Embryonic facial prominence (tissue), 1 donor: ENCODE measurements around the gene PHAX.
"Not testable (repeated sequence)": the region's sequence is repeated elsewhere in the genome, so short reads cannot be mapped to it uniquely, and the experiment has no call there.

Experiments
- DNase-seq: peaks from one replicate; pipeline ENCODE4 v3.0.0-alpha.2; 2016; ENCODE audit errors: extremely low spot score

Gene PHAX

GRCh38 chr5:126656401-126657007 is 55.8 kb downstream of the PHAX start:
- peak; percentile 39 for DNase-seq

GRCh38 chr5:126658561-126658960 is 57.8 kb downstream of the PHAX start:
- DNase-seq = no peak

DNA sequence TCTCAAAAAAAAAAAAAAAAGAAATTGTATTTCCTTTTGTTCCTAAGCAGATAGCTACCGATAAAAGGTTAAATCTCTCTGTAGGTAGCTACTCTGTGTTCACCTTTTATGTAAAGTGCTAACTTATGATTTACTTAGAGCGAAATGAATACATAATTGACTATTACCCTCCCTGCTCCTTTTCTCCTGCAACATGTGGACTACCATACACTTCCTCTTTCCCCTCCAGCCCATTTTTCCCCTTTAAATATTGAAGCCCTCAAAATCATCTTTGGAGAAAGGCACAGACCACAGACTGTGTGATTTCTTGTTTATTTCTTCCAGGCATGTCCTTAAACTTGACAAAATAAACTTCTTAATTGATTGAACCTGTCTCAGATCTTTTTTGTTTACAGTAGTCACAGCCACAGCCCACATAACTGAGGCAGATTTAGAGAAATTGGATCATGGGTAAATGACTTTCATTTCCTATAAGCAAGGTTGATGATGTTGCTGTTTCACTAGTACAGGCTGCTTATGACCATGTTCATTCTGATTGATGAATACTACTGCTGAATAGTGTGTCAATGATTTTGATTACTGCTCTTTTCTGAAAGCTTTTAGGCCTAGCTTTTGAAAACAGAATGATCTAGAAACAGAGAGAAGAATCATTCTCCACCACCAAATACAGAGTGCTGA is 59.2 kb downstream of the PHAX start:
- DNase-seq = no peak

DNA sequence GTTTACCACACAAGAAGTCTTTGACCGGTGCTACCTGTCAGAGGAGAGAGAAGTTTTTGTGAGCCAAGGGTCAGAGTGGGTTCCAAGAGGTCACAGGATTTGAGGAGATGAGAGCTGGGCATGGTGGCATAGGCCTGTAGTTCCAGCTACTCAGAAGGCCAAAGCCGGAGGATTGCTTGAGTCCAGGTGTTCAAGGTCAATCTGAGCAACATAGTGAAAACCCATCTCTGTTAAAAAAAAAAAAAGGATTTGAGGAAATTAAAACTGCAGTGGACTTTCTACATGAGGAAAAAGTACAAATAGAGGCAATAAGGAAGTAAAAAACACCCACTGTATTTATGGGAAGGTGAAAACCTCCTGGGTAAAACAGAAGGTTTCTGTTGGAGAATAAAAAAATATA is 63.8 kb downstream of the PHAX start:
- no peak for DNase-seq

- DNase-seq = not testable (repeated sequence)
Measured at GRCh38 chr5:126670109-126670508, 69.4 kb downstream of the PHAX start.

GRCh38 chr5:126671681-126672080 is 70.9 kb downstream of the PHAX start:
- DNase-seq = not testable (repeated sequence)

- DNase-seq = no peak
Measured at GRCh38 chr5:126673477-126673876, 72.7 kb downstream of the PHAX start.

- DNase-seq = no peak
Measured at GRCh38 chr5:126674145-126674544, 73.4 kb downstream of the PHAX start.

GRCh38 chr5:126675338-126675737 is 74.6 kb downstream of the PHAX start:
- DNase-seq = no peak

DNA sequence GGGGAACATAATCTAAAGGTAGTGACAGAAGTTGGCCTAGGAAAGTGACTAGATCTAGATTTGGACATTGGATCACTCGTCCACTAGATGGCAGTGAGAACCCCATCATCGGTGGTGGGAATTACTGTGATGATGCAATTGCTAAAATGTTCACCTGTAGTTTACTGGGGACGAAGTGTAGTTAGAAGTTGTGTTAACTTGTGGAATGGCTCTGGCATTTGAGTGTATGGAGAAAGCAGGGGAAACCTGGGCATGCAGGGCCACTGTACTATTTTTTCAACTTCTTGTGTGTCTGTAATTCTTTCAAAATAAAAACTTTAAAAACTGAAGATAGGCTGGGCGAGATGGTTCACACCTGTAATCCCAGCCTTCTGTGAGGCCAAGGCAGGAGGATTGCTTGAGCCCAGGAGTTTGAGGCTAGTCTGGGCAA is 75.5 kb downstream of the PHAX start:
- DNase-seq = peak; percentile 29
